K562 (cell line): ENCODE results near the gene CPT1B. TPM values are rescaled to one million over a fixed set of nuclear protein-coding genes. Genes with fewer than 3 reads are reported as not detected.

Experiments used
- ATAC-seq: fragments of 200-7000 bp; cut with Tn5 transposase; 3 replicates; pipeline ENCODE4 v1.9.1; 2020; ENCODE audit warnings: moderate library complexity
- BruUV-seq: library from RNA; stranded (reverse); fragments of 400-500 nt; replicated peaks from 2 replicates; lab custom pipeline; 2021; lab: Mats Ljungman, UMichigan
- CTCF ChIA-PET: fragments of 300-600 bp; formaldehyde crosslinking; extraction: SDS; loops from one replicate; lab custom pipeline; 2021; ENCODE audit warnings: low intra/inter-chr PET ratio; lab: Yijun Ruan, JAX
- POLR2A ChIA-PET: fragments of 300-600, 350-650 bp; sonication (Branson Sonifier 250); formaldehyde crosslinking; extraction: SDS; loops from one replicate; lab custom pipeline; 2021; ENCODE audit warnings: antibody characterized with exemption, inconsistent platforms; lab: Yijun Ruan, JAX
- DNase-seq, 4 experiments: peaks; one replicate each; pipeline versions ENCODE4 v3.0.0 to v3.0.0-alpha.2; 2011 to 2018; ENCODE audit warnings: low spot score in 3 of 4, mixed read lengths in 3 of 4; ENCODE audit errors: extremely low read depth in 1 of 4
- FAIRE-seq: peaks from 2 replicates; lab custom pipeline; 2011; peaks lifted over from hg19 to GRCh38; lab: Jason Lieb, UNC
- H2AFZ ChIP-seq: 2 replicates; pipeline ENCODE4 v1.6.0; 2011; ENCODE audit warnings: low read depth, low read length, control low read depth, inconsistent platforms
- H3K27ac ChIP-seq: fragments of 200-600 bp; 3 replicates; pipeline ENCODE4 v1.8.0; 2011; ENCODE audit warnings: low read depth, mild to moderate bottlenecking, control low read depth, inconsistent platforms, low read length, moderate library complexity, mixed read lengths; ENCODE audit errors: extremely low read depth
- H3K27me3 ChIP-seq, 2 experiments: fragments of 300-600 bp in 1 of 2; 2 replicates in 1 of 2; 3 replicates in 1 of 2; pipeline versions ENCODE4 v1.6.0 to v1.8.0; 2011; ENCODE audit warnings: inconsistent platforms in 2 of 2, low read length in 2 of 2, mild to moderate bottlenecking in 1 of 2, mixed read lengths in 1 of 2, moderate library complexity in 1 of 2; ENCODE audit not compliant: control insufficient read depth in 2 of 2, insufficient read depth in 2 of 2
- H3K36me3 ChIP-seq: fragments of 300-600 bp; 3 replicates; pipeline ENCODE4 v1.8.0; 2011; ENCODE audit warnings: mild to moderate bottlenecking, low read length, inconsistent platforms; ENCODE audit not compliant: control insufficient read depth, insufficient read depth
- H3K4me1 ChIP-seq, 2 experiments: fragments of 200-600 bp in 1 of 2; replicated peaks in 1 of 2; 2 replicates in 1 of 2; 3 replicates in 1 of 2; pipeline versions ENCODE4 v1.5.1 to v1.8.0; 2011; ENCODE audit warnings: inconsistent platforms in 2 of 2, low read length in 2 of 2, mild to moderate bottlenecking in 1 of 2, mixed read lengths in 1 of 2, moderate library complexity in 1 of 2; ENCODE audit not compliant: control insufficient read depth in 2 of 2, insufficient read depth in 2 of 2
- H3K4me2 ChIP-seq: 2 replicates; pipeline ENCODE4 v1.6.1; 2011; ENCODE audit warnings: low read length, control low read depth, inconsistent platforms, mixed read lengths; ENCODE audit not compliant: insufficient read depth
- H3K4me3 ChIP-seq: fragments of 200-600 bp; sonication (generic), shearing (Covaris generic); 2 replicates; pipeline ENCODE4 v1.5.1; 2016; ENCODE audit warnings: control low read depth, inconsistent platforms
- H3K79me2 ChIP-seq: fragments of 200-600 bp; 3 replicates; pipeline ENCODE4 v1.8.0; 2011; ENCODE audit warnings: low read length, inconsistent platforms; ENCODE audit not compliant: control insufficient read depth, insufficient read depth
- H3K9ac ChIP-seq, 2 experiments: 2 replicates each; pipeline versions ENCODE4 v1.6.0 to v1.6.1; 2011; ENCODE audit warnings: low read depth in 2 of 2, low read length in 2 of 2, control low read depth in 1 of 2, inconsistent platforms in 1 of 2, mild to moderate bottlenecking in 1 of 2, mixed read lengths in 1 of 2; ENCODE audit not compliant: insufficient read depth in 1 of 2
- H3K9me1 ChIP-seq: one replicate; pipeline ENCODE4 v1.6.0; 2011; ENCODE audit warnings: inconsistent platforms, mild to moderate bottlenecking, low read length, moderate library complexity; ENCODE audit not compliant: control insufficient read depth, insufficient read depth
- H3K9me3 ChIP-seq: replicated peaks from 2 replicates; pipeline ENCODE4 v1.5.1; 2011; ENCODE audit warnings: low read depth, low read length, inconsistent platforms; ENCODE audit not compliant: control insufficient read depth, insufficient read depth
- H4K20me1 ChIP-seq: replicated peaks from 2 replicates; pipeline ENCODE4 v1.6.1; 2011; ENCODE audit warnings: low read length, inconsistent platforms, mixed read lengths; ENCODE audit not compliant: control insufficient read depth, insufficient read depth
- SP1 ChIP-seq: sonication (generic); formaldehyde crosslinking; IDR thresholded peaks from 2 replicates; pipeline ENCODE4 v1.8.1; 2022; ENCODE audit warnings: mild to moderate bottlenecking, missing genetic modification reagents
- ZBTB33 ChIP-seq: sonication (generic); formaldehyde crosslinking; IDR thresholded peaks from 2 replicates; pipeline ENCODE4 v1.8.1; 2023; ENCODE audit warnings: mild to moderate bottlenecking, missing genetic modification reagents
- WGBS: fragments of 100-300 bp; shearing (Covaris generic); methylation state at CpG from one replicate; pipeline ENCODE4 v1.1.6; 2016; ENCODE audit warnings: low coverage, mixed read lengths; ENCODE audit not compliant: insufficient coverage; ENCODE audit errors: missing lambda C conversion rate; 5-methylcytosine and 5-hydroxymethylcytosine counted together
- in situ Hi-C: fragments of 300-500 bp; cut with MboI; formaldehyde crosslinking; loops from 4 replicates; pipeline ENCODE4 v1.15.0; 2018; ENCODE audit warnings: inconsistent platforms, mixed read lengths
- intact Hi-C: fragments of 100-400 bp; cut with micrococcal nuclease; formaldehyde crosslinking; loops from 2 replicates; pipeline ENCODE4 v1.14.2; 2022
- polyA plus RNA-seq, 8 experiments: library from polyadenylated mRNA; depleted of rRNA in 4 of 8; stranded (reverse) in 5 of 8; unstranded in 3 of 8; fragments of >200 nt; fragmentation: Nextera tagmentation in 2 of 8; fragmentation: Illumina TruSeq in 1 of 8; extraction: Ambion mirVana in 2 of 8; extraction: Trizol in 1 of 8; gene quantifications; 2 replicates each; pipeline versions ENCODE4 v1.2.1 to v1.2.3, GENCODE V29; 2011 to 2014; ENCODE audit warnings: inconsistent platforms in 1 of 8, missing spikeins in 1 of 8
- total RNA-seq, 7 experiments: library from RNA; depleted of rRNA in 6 of 7; stranded (reverse); fragments of >200 nt in 6 of 7; fragmentation: Illumina TruSeq in 2 of 7; extraction: Trizol in 2 of 7; gene quantifications; 2 replicates each; pipeline versions ENCODE4 v1.2.1 to v1.2.3, GENCODE V29; 2011 to 2021; ENCODE audit warnings: low replicate concordance in 1 of 7

The CPT1B gene
- total and polyA plus RNA-seq, 9 of the 15 experiments (the other 6 are each of a cell fraction or from before 2014, with no cell fraction given), result 0.35 to 6.1 (median 2.6) TPM

GRCh38 chr22:50548040-50548920 lies 29.9 kb downstream of the CPT1B start:
- DNase-seq (no peak), ATAC-seq (no peak), FAIRE-seq (no peak)
- in situ Hi-C loops, result no loop called here
- intact Hi-C loops, result no loop called here
- Histone ChIP-seq H3K36me3 (no peaks in the 10 kb centered on the region), H3K4me3 (no peak overlapping the region), H3K9me1 (no peaks in the 10 kb centered on the region), H3K9ac (no peak overlapping the region), H3K27me3 (peaks cover 0 to 11% of the 10 kb centered on the region in 2 experiments; a peak in 1 of 5 replicates), H2AFZ (no peak overlapping the region), H3K79me2 (no peaks in the 10 kb centered on the region), H3K27ac (no peak overlapping the region), H3K4me2 (no peak overlapping the region), H4K20me1 (no peaks in the 10 kb centered on the region), H3K4me1 (peaks cover 0 to 38% of the 10 kb centered on the region in 2 experiments; a peak in 3 of 5 replicates), H3K9me3 (no peaks in the 10 kb centered on the region)
- ChIA-PET CTCF (no interaction called here), POLR2A (interaction anchor here (0.5 kb wide), 1 partner anchor 15 kb away, joined by 3 read pairs; no protein-coding TSS in a partner anchor)
- BruUV-seq, result no TSS peak
- TF ChIP-seq ZBTB33 (CRISPR knock-in tag) (peak; percentile 97), SP1 (CRISPR knock-in tag) (no peak)
- WGBS, result 86% methylated on average over 5 of the region's 56 CpGs
